Prostate gland (tissue), 2 donors: ENCODE data around the gene WWC2. TPM values are rescaled to one million over a fixed set of nuclear protein-coding genes. Genes with fewer than 3 reads are reported as not detected.

Experiments used
- DNase-seq: peaks from one replicate; pipeline ENCODE4 v3.0.0-alpha.2; 2019; ENCODE audit warnings: low spot score
- H3K27ac ChIP-seq, 2 donors: fragments of 200-600 bp; sonication (generic); 2 replicates each; pipeline ENCODE4 v1.5.1; 2017 to 2019
- H3K27me3 ChIP-seq: fragments of 200-600 bp; sonication (generic); replicated peaks from 2 replicates; pipeline ENCODE4 v1.5.1; 2019; ENCODE audit not compliant: insufficient read depth
- H3K36me3 ChIP-seq, 2 donors: fragments of 200-600 bp; sonication (generic); 1 replicate in 1 of 2; 2 replicates in 1 of 2; pipeline versions ENCODE4 v1.5.1 to v1.8.1; 2017 to 2019
- H3K4me1 ChIP-seq: fragments of 200-600 bp; sonication (generic); replicated peaks from 2 replicates; pipeline ENCODE4 v1.5.1; 2019
- H3K4me3 ChIP-seq, 2 donors: fragments of 200-600 bp; sonication (generic); 2 replicates each; pipeline ENCODE4 v1.5.1; 2017 to 2019
- H3K9me3 ChIP-seq: fragments of 200-600 bp; sonication (generic); 2 replicates; pipeline ENCODE4 v1.5.1; 2017
- CTCF ChIP-seq, 4 experiments: fragments of 200-600 bp in 2 of 4; fragments of 450-650 bp in 2 of 4; sonication (generic) in 2 of 4; IDR thresholded peaks; 1 replicate in 3 of 4; 2 replicates in 1 of 4; pipeline ENCODE4 v1.5.1; 2016 to 2019; ENCODE audit warnings: antibody characterized with exemption in 4 of 4, mild to moderate bottlenecking in 2 of 4, moderate library complexity in 2 of 4
- POLR2A ChIP-seq: fragments of 450-650 bp; IDR thresholded peaks from one replicate; pipeline ENCODE4 v1.6.1; 2016; ENCODE audit warnings: antibody characterized with exemption, mild to moderate bottlenecking
- POLR2AphosphoS5 ChIP-seq: sonication (generic); formaldehyde crosslinking; IDR thresholded peaks from one replicate; pipeline ENCODE4 v1.6.1; 2017; ENCODE audit warnings: antibody characterized with exemption
- whole genome bisulfite sequencing: methylation state at CpG from one replicate; pipeline ENCODE4 v1.1.5; 2018; 5-methylcytosine and 5-hydroxymethylcytosine counted together
- intact Hi-C: fragments of 100-400 bp; cut with DNase I; formaldehyde crosslinking; loops from one replicate; pipeline ENCODE4 v1.14.2; 2022
- total RNA-seq, 2 donors: library from RNA; depleted of rRNA; stranded (reverse); fragments of >200 nt; gene quantifications; one replicate each; pipeline ENCODE4 v1.1.0, GENCODE V29; 2016

The WWC2 gene
- total RNA-seq, 2 donors from 2014 or later, result 17.6 to 44.1 TPM

DNA sequence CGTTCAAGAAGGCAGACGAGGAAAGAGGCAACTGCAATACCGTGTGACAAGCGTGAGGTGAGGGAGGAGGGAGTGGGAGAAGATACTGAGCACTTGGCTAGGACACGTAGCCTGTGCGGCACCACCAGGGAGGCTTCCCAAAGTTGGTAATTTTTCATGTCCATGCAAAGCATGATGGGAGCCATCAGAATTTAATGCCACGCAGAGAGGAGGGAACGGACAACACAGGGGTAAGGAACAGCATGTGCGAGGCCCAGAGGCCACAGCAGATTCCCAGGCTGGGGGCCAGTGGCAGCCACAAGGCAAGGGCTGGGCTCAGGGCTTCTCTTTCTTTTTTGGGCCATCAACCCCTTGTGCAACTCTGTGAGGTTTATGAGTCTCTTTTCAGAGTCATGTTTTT lies 234.1 kb downstream of the WWC2 start:
- TF ChIP-seq POLR2AphosphoS5, result no peak
- TF ChIP-seq CTCF (IDR thresholded peaks at IDR 0.05), result no peak
- no peak for TF ChIP-seq POLR2A
- DNase-seq, result no peak
- H3K36me3 ChIP-seq, result no peaks in the 10 kb centered on the region
- H3K27ac ChIP-seq, result no peak overlapping the region
- WGBS, result 90% methylated on average over 9 of the region's 9 CpGs
- no peaks in the 10 kb centered on the region for H3K9me3 ChIP-seq
- H3K4me3 ChIP-seq, result no peak overlapping the region
- no peaks in the 10 kb centered on the region for H3K4me1 ChIP-seq
- no peaks in the 10 kb centered on the region for H3K27me3 ChIP-seq
- intact Hi-C loops, result no loop called here

- Histone ChIP-seq H3K9me3 (no peaks in the 10 kb centered on the region), H3K27me3 (no peaks in the 10 kb centered on the region), H3K4me1 (no peaks in the 10 kb centered on the region), H3K4me3 (no peak overlapping the region), H3K27ac (no peak overlapping the region), H3K36me3 (no peaks in the 10 kb centered on the region)
- TF ChIP-seq POLR2AphosphoS5, result no peak
- no peak for TF ChIP-seq POLR2A
- TF ChIP-seq CTCF (IDR thresholded peaks at IDR 0.05), result no peak
- intact Hi-C loops, result no loop called here
- DNase-seq, result no peak
- WGBS, result 56% methylated on average over 6 of the region's 6 CpGs
Observed at GRCh38 chr4:183333983-183334382, 234.9 kb downstream of the WWC2 start.

DNA sequence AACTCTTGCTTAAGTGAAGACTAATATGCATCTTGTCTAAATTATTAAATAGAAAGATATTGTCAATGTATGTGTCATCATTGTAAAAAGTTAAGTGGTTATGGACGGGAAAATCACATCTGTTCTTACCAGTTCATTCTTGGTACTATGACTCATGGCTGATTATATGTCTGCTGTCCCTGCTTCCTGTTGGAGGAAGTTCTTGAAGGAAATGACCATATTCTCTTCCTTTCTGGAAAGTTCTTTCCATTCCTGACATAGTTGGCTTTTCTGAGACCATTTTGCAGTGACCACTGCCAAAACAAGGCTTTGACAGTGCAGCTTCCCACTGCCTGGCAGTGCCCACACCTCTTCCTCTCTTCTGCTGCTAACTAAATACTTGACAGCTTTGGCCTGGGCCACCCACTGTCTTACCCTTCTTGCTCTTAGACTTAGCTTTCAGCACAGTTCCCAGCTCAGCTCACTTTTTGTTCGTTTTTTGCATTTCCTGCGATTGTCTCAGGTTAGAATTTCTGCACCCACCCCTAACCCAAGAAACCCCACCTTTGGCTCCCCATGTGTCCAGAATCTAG lies 236.4 kb downstream of the WWC2 start:
- intact Hi-C loops, result no loop called here
- TF ChIP-seq POLR2AphosphoS5 (no peak), POLR2A (no peak), CTCF (IDR thresholded peaks at IDR 0.05) (no peak)
- 76% methylated on average over 3 of the region's 3 CpGs for WGBS

DNA sequence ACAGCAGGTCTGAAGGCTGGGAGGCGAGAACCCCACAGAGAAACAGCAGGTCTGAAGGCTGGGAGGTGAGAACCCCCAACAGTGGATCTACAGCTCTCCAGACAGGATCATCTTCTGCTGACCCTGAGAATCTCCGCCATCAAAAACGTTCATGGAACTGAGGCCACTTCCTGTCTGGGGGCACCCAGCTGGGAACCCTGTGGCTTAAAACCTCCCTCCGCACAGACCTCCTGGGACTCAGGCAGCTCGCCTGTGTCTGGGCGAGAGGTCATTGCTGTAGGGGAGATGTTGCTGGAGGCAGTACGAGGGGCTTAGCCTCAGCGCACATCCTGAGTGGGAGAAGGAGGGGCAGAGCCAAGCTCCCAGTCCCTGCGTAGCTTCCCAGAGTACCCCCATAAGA lies 238.3 kb downstream of the WWC2 start:
- TF ChIP-seq CTCF (IDR thresholded peaks at IDR 0.05) (no peak), POLR2A (no peak), POLR2AphosphoS5 (no peak)
- no peaks in the 10 kb centered on the region for H3K4me1 ChIP-seq
- no peaks in the 10 kb centered on the region for H3K36me3 ChIP-seq
- H3K9me3 ChIP-seq, result no peaks in the 10 kb centered on the region
- no peak for DNase-seq
- no peak overlapping the region for H3K27ac ChIP-seq
- no peak overlapping the region for H3K4me3 ChIP-seq
- intact Hi-C loops, result no loop called here
- WGBS, result 91% methylated on average over 9 of the region's 9 CpGs
- H3K27me3 ChIP-seq, result no peaks in the 10 kb centered on the region

More for the DNA sequence above, 236.4 kb downstream of the WWC2 start:
- Histone ChIP-seq H3K9me3 (no peaks in the 10 kb centered on the region), H3K27me3 (no peaks in the 10 kb centered on the region), H3K36me3 (no peaks in the 10 kb centered on the region), H3K4me3 (no peak overlapping the region), H3K27ac (no peak overlapping the region), H3K4me1 (no peaks in the 10 kb centered on the region)
- no peak for DNase-seq

DNA sequence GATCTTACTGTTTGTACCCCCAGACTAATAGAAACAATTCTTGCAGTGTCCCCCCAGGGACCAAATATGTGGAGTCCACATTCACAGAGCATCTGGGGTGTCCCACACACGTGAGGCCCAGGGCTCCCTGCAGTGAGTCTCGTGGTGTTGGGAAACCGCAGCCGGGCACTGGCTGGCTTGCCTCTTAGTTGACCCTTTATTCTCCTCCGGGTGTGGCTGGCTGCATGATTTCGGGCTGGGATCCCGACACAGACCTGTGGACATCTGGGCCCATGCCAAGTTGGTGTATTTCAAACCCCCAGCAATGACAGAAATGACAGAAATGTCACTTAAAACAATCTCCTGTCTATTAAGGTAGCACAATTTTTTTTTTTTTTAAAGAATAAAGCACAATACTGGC lies 238.8 kb downstream of the WWC2 start:
- Histone ChIP-seq H3K4me1 (no peaks in the 10 kb centered on the region), H3K9me3 (no peaks in the 10 kb centered on the region), H3K27me3 (no peaks in the 10 kb centered on the region), H3K36me3 (no peaks in the 10 kb centered on the region), H3K27ac (no peak overlapping the region), H3K4me3 (no peak overlapping the region)
- intact Hi-C loops, result no loop called here
- DNase-seq, result no peak
- WGBS, result 69% methylated on average over 7 of the region's 7 CpGs
- TF ChIP-seq CTCF (IDR thresholded peaks at IDR 0.05) (no peak), POLR2A (no peak), POLR2AphosphoS5 (no peak)
